Stimulated activated CD4-positive, alpha-beta T cell treated with anti-CD3 and anti-CD28 coated beads, Interleukin-1b, Interleukin-23, amount 100 ng/mL, for 24 hours (primary cell): ENCODE measurements around the gene CEP131.

Experiments used
- DNase-seq, 4 experiments: peaks; one replicate each; pipeline ENCODE4 v3.0.0-alpha.2; 2020; ENCODE audit warnings: low read depth in 4 of 4, low spot score in 1 of 4

The CEP131 gene

DNA sequence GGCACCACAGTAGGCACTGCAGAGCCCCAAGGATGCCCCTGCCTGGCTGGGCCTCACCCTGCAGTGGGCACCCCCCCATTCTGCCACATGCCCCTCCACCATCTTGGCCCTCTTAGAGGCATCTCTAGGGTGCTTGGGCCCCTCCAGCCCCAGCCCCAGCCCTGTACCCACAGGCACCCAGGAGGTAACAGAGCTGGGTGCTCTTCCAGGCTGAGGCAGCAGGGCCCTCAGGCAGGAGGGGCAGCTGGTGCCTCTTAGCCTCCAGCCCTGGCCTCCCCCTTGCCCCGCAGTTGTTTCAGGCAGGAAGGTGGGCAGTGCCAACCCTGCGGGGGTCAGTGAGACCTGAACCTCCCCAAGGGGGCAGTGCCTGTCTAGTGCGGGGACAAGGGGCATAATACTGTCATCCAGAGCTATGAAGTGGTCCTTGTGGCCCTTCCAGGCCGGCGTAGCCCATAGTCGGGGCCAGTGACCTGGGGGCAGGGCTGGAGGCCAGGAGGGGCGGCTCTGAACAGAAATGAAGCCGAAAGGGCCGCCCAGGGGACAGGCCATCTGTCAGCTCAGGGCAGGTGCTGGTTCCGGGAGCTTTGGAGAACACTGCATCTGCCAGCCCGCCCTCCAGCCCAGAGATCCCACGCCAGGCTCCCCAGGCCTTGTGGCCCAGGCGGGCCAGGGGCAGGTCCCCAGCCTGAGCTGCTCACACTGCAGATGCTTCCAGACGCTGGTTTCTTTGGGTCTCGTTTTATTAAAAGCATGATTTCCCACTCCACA, 51.9 kb downstream of the CEP131 start:
- DNase-seq: no peak

- DNase-seq: no peak
These were observed 52.9 kb downstream of the CEP131 start for GRCh38 chr17:81169870-81170309.

GRCh38 chr17:81167638-81168037, 55.1 kb downstream of the CEP131 start:
- no peak for DNase-seq

DNA sequence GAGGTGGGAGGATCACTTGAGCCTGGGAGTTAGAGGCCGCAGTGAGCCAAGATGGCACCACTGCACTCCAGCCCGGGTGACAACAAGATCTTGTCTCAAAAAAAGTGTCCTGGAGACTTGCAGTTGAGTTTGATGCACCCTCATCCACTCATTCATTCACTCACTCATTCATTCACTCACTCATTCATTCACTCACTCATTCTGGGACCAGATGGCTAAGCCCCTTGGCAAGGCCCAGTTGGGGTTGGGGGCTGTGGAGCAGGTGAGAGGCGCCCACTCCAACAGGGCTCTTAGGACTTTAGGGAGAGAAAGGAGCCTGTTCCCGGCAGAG, 55.6 kb downstream of the CEP131 start:
- no peak for DNase-seq

- no peak for DNase-seq
These were observed 56.7 kb downstream of the CEP131 start, which contains the start of gene AATK for GRCh38 chr17:81166033-81166492. TSS of gene AATK (minus strand) at chr17:81166221. CDS start at chr17:81165992, 229 bp downstream.

- DNase-seq: no peak
These were observed 57.3 kb downstream of the CEP131 start, which contains the start of gene PVALEF for GRCh38 chr17:81165246-81166032. TSS of gene PVALEF (plus strand) at chr17:81165507. CDS start at chr17:81181227, 15,720 bp downstream.

- no peak for DNase-seq
These were observed 58.2 kb downstream of the CEP131 start for GRCh38 chr17:81164371-81165245.

GRCh38 chr17:81163703-81164370, 58.9 kb downstream of the CEP131 start:
- no peak for DNase-seq

GRCh38 chr17:81163051-81163695, 59.6 kb downstream of the CEP131 start:
- no peak for DNase-seq

GRCh38 chr17:81162491-81162890, 60.3 kb downstream of the CEP131 start:
- no peak for DNase-seq

DNA sequence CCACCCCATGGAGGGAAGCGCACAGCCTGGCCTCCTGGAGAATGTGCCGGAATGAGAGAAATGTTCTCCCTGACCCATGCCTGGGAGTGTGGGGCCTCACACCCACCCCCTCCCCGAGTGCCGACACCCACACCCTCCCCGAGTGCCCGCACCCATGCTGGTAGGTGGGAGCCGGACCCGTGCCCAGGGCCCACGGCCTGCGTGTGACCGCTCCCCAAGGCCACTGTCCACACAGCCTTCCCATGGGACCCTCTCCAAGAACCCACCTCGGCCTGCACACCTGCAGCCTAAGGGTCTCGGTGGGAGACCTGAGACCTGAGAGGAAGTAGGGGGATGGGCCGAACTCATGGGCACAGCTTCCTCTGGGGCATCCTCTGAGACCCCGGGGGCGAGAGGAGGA, 60.8 kb downstream of the CEP131 start:
- DNase-seq: no peak

DNA sequence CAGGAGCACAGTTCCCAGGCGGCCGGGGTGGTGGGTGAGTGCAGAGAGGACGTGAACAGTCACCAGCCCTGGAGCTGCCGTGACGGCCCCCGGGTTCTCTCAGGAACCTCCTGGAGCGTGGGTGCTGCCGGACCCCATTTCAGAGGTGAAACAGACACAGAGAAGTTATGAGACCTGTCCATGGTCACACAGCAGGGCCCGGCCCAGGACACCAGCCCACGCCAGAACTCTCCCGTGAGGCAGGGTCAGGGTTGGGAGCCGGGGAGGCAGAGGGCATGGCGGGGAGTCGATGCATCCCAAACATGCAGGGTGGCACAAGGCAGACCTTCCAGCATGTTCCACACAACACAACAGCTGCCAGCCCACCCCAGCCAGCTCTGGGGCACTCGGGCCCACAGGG, 61.2 kb downstream of the CEP131 start:
- DNase-seq: no peak

DNA sequence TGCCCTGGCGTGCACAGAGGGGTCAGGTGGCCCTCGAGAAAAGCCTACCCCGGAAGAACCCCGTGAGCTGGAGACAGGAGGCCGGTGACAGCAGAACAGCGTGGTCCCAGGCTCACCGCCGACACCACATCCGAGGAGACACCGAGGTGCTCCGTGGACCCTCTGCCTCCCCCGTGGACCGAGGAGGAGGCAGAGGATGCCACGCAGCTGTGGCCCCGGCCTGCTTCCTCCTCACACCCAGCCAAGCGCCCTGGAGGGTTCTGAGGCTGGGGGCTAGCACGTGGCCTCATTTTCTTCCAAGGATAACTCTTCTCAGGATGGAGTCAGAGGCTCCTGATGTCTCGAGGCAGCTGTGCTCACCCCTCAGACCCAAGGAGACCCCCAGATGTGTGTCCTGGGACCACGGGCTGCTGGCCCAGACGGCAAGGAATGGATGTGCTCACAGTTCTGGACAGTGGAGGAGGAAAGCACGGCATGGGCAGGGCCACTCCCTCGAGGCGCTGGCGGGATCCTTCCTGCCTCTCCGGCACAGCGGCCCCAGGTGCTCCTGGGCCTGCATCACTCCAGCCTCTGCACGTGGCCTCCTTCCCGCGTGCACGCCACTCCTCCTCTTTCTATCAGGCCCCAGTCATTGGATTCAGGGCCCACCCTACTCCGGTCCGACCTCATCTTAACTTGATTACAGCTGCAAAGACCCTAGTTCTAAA, 61.9 kb downstream of the CEP131 start:
- no peak for DNase-seq

GRCh38 chr17:81160306-81160705, 62.5 kb downstream of the CEP131 start:
- DNase-seq: no peak

DNA sequence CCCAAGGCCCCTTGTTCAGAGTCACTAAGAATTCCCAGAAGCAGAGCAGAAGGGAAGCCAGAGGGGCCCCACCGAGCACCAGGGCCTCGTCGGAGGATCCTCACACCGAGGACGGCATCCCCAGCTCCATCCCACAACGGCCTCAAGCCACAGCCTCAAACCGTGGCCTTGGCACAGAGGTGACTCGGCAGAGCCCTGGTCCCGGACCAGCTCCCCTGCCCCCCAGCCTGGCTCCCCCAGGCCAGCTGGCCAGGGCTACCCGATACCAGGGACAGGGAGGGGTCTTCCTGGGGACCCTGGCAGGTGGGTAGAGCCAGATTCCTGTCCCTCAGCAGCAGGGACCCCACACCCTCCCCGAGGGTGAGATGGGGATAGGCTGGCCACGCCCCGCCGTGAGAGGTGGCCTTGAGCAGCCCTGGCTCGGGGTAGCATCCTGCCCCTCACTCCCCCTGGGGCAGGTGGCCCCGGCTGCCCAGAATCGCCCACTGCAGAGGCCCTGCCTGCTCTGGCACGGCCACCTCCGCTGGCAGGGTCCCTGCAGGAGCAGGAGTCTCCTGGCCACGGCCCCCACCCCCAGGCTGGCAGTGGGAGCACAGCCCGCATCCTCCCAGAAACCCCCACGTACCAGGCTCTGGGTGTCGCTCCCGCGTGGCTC, 63.0 kb downstream of the CEP131 start:
- DNase-seq: no peak

GRCh38 chr17:81158688-81159590, 63.8 kb downstream of the CEP131 start:
- DNase-seq: no peak

DNA sequence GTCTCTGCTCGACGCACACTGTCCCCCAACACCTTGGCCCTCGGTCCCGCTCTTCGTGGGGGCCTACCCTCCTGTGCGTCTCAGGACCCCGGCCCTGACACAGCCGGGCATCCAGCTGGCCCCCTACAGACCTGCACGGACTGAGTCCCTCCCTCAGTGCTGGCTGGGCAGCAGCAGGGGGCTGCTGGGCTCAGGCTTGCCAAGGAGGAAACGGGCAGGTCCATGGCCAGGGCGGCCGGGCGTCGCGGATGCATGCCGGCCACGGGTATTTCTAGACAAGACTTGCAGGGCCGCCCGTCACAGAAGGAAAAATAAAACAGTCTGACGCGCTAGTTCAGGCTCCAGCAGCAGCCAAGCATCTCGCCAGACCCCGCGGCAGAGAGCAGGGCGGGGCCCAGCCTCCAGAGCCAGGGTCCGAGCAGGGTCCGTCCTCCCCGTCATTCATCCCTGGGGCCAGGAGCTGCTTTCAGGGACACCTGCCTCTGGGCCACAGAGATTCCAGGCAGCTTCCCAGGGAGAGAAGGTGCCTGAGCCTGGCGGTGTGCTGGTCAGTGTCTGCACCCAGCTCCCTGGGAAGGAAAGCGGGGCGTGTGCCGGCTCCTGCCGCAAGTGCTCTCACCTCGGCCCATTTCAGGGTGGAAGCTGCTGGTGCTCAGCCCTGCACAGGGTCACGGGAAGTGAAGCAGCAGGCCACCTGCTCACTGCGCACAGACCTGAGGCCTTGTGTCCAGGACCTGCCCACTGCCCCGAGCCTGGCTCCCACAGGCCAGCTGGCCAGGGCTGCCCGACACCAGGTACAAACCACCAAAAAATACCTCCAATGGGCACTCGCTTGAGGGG, 64.7 kb downstream of the CEP131 start:
- no peak for DNase-seq
